Nephron progenitor cell (in vitro differentiated cells): Measurements from ENCODE around the gene SLC22A15.

Source experiments
- DNase-seq: peaks from one replicate; pipeline ENCODE4 v3.0.0; 2021
- H3K27ac Mint-ChIP-seq: 2 replicates; pipeline ENCODE4 v1.8.0; 2021; ENCODE audit warnings: mild to moderate bottlenecking, moderate library complexity, mixed read lengths
- H3K27me3 Mint-ChIP-seq: 2 replicates; pipeline ENCODE4 v1.8.0; 2021; ENCODE audit warnings: mild to moderate bottlenecking, low read depth, mixed read lengths; ENCODE audit not compliant: poor library complexity
- H3K36me3 Mint-ChIP-seq: 2 replicates; pipeline ENCODE4 v1.8.0; 2021; ENCODE audit warnings: low read depth, mixed read lengths
- H3K4me1 Mint-ChIP-seq: 2 replicates; pipeline ENCODE4 v1.8.0; 2021; ENCODE audit warnings: mixed read lengths
- H3K4me3 Mint-ChIP-seq: 2 replicates; pipeline ENCODE4 v1.8.0; 2021; ENCODE audit warnings: mild to moderate bottlenecking, moderate library complexity, mixed read lengths
- H3K9me3 Mint-ChIP-seq: 2 replicates; pipeline ENCODE4 v1.8.0; 2021; ENCODE audit warnings: mild to moderate bottlenecking, moderate library complexity, mixed read lengths
- TF ChIP-seq, protein P1 (sequence below): fragments of 200-600 bp; sonication (generic); IDR thresholded peaks from 2 replicates; pipeline ENCODE4 v1.5.0; 2021; ENCODE audit warnings: antibody characterized with exemption

SLC22A15 gene

DNA sequence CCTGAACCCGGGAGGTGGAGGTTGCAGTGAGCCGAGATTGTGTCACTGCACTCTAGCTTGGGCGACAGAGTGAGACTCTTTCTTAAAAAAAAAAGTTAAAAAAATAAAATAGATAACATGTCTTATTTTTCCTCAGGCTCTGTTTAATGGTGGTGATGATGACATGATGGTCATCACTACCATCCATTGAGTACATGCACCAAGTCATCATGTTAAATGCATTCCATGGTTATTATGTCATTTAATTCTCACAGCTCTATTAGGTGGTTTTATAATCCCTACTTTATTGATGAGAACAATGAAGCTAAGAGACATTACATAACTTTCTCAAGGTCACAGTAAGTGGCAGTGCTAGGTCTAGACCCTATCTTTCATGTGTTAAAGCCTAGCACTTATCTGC lies 100.5 kb downstream of the SLC22A15 start:
- DNase-seq, result no peak
- H3K36me3 Mint-ChIP-seq, result no peaks in the 10 kb centered on the region
- H3K9me3 Mint-ChIP-seq, result no peaks in the 10 kb centered on the region
- H3K27ac Mint-ChIP-seq, result no peak overlapping the region
- TF ChIP-seq, protein P1, sequence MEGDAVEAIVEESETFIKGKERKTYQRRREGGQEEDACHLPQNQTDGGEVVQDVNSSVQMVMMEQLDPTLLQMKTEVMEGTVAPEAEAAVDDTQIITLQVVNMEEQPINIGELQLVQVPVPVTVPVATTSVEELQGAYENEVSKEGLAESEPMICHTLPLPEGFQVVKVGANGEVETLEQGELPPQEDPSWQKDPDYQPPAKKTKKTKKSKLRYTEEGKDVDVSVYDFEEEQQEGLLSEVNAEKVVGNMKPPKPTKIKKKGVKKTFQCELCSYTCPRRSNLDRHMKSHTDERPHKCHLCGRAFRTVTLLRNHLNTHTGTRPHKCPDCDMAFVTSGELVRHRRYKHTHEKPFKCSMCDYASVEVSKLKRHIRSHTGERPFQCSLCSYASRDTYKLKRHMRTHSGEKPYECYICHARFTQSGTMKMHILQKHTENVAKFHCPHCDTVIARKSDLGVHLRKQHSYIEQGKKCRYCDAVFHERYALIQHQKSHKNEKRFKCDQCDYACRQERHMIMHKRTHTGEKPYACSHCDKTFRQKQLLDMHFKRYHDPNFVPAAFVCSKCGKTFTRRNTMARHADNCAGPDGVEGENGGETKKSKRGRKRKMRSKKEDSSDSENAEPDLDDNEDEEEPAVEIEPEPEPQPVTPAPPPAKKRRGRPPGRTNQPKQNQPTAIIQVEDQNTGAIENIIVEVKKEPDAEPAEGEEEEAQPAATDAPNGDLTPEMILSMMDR, result no peak
- no peak overlapping the region for H3K4me3 Mint-ChIP-seq
- H3K4me1 Mint-ChIP-seq, result no peaks in the 10 kb centered on the region
- no peaks in the 10 kb centered on the region for H3K27me3 Mint-ChIP-seq

DNA sequence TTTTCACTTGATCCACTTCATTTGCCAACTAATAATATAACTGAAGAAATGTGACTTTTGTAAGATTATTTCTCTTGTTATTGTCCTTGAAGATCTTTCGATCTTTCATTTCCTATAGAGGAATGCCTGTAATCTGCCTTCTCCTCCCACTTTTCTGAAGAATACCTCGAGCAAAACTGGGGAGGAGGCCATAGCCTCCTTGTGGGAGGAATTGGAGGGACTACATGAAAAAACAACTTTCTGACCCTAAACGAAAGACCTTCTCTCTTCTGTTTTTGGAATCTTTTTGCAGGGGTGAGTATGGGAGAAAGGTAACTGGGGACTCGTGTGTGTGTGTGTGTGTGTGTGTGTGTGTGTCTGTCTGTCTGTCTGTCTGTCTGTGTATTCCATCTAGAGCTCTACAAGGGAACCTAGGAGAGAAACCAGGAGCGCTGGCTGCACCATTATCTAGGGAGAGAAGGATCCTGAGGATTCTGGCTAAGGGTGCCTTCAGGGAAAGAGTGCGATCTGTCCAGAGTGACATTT lies 102.4 kb downstream of the SLC22A15 start:
- Mint-ChIP-seq H3K4me1 (no peaks in the 10 kb centered on the region), H3K27me3 (no peaks in the 10 kb centered on the region), H3K4me3 (no peak overlapping the region), H3K9me3 (no peaks in the 10 kb centered on the region), H3K27ac (peak overlapping the region; percentile 43), H3K36me3 (no peaks in the 10 kb centered on the region)
- no peak for DNase-seq
- TF ChIP-seq, protein P1, result no peak

DNA sequence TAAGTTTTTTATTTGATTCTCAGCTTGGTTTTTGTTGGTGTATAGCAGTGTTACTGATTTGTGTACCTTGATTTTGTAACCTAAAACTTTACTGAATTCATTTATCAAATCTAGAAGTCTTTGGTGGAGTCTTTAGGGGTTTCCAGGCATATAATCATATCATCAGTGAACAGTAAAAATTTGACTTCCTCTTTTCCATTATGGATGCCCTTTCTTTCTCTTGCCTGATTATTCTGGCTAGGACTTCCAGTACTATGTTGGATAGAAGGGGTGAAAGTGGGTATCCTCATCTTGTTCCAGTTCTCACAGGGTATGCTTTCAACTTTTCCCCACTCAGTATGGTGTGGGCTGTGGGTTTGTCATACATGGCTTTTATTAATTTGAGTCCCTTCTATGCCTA lies 111.3 kb downstream of the SLC22A15 start:
- TF ChIP-seq, protein P1, result no peak
- Mint-ChIP-seq H3K36me3 (peaks cover 7% of the 10 kb centered on the region), H3K4me3 (no peak overlapping the region), H3K4me1 (peaks cover 6% of the 10 kb centered on the region), H3K9me3 (peaks cover 47% of the 10 kb centered on the region), H3K27ac (no peak overlapping the region), H3K27me3 (peaks cover 8% of the 10 kb centered on the region)
- DNase-seq, result no peak

DNA sequence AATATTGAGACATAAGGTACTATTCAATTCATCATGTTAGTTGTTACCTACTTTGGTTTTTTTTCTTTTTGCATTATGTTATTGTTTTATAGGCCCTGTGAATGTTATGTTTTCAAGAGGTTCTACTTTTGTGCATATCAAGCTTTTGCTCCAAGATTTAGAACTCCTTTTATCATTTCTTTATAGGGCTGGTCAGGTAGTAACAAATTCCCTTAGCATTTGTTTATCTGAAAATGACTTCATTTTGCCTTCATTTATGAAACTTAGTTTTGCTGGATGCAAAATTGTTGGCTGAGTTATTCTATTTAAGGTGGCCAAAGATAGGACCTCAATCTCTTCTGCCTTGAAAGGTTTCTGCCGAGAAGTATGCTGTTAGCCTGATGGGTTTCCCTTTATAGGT lies 113.6 kb downstream of the SLC22A15 start:
- TF ChIP-seq, protein P1, result no peak
- H3K27ac Mint-ChIP-seq, result no peak overlapping the region
- peaks cover 8% of the 10 kb centered on the region for H3K36me3 Mint-ChIP-seq
- H3K9me3 Mint-ChIP-seq, result peaks cover 62% of the 10 kb centered on the region
- peaks cover 19% of the 10 kb centered on the region for H3K4me1 Mint-ChIP-seq
- DNase-seq, result no peak
- H3K4me3 Mint-ChIP-seq, result no peak overlapping the region
- H3K27me3 Mint-ChIP-seq, result peaks cover 6% of the 10 kb centered on the region

DNA sequence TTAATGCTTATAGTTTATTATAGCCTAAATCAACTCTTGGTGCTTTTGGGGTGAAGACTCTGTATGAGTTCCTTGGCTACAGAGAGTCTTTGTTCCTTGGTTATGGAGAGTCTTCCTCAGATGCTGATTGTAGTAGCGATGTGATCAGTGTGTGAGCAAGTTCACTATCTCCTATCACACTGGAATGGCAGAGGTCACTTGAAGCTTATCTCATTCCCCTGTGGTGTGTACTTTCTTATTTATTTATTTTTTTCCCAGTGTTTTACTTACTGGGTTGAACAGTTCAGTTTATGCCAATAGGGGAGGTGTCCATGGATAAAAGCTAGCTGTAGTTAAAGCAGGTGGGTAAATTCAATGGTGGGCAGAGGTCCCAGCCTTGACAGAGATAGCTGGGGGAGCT lies 114.8 kb downstream of the SLC22A15 start:
- DNase-seq, result no peak
- no peak overlapping the region for H3K27ac Mint-ChIP-seq
- peaks cover 12% of the 10 kb centered on the region for H3K36me3 Mint-ChIP-seq
- H3K4me3 Mint-ChIP-seq, result no peak overlapping the region
- H3K4me1 Mint-ChIP-seq, result peaks cover 19% of the 10 kb centered on the region
- peaks cover 72% of the 10 kb centered on the region for H3K9me3 Mint-ChIP-seq
- TF ChIP-seq, protein P1, result no peak
- peaks cover 10% of the 10 kb centered on the region for H3K27me3 Mint-ChIP-seq

DNA sequence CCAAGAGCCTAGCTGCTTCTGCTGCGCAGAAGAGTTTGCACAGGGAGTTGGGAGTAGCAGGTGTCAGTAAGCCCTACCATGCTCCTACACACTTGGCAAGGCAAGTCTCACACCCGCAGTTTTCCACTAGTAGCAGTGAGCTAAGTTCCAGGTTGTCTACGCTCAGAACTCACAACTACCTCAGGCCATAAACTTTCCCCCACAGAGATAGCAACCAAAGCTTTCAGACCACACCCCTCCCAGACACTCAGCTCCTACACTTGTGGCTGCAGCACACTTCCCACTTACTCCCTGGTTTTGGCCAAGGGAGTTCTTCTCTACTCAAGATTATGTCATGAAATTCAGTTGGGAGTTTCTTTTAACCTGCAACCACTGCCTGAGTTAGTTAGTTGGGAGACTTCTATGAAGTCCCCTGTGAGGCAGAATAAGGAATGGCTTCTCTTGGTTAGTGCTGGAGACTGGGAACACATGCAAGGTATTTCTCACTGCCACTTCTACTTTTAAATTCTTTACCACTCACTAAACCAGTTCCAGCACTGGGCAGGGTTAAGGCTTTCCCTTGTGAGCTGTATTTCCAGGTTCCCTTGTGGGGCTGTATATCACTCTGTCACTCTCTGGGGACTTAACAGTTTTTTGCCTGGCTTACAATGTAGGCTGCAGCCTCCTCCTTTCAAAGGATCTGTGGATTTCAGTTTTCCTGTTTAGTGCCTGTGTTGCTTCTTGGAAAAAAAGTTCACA lies 116.6 kb downstream of the SLC22A15 start:
- peak; percentile 12 for DNase-seq
- peaks cover 17% of the 10 kb centered on the region for H3K36me3 Mint-ChIP-seq
- H3K4me1 Mint-ChIP-seq, result peaks cover 19% of the 10 kb centered on the region
- TF ChIP-seq, protein P1, result no peak
- no peak overlapping the region for H3K4me3 Mint-ChIP-seq
- H3K27ac Mint-ChIP-seq, result peak overlapping the region; percentile 29
- peaks cover 68% of the 10 kb centered on the region for H3K9me3 Mint-ChIP-seq
- H3K27me3 Mint-ChIP-seq, result peaks cover 10% of the 10 kb centered on the region
